Endometrium (tissue), 2 donors: Measurements from ENCODE around the gene HMCN1.
"Not testable (repeated sequence)": the region's sequence is repeated elsewhere in the genome, so short reads cannot be mapped to it uniquely, and the experiment has no call there.

Source experiments
- FAIRE-seq: peaks from 2 replicates; lab custom pipeline; 2012; peaks lifted over from hg19 to GRCh38; lab: Jason Lieb, UNC
- donor health status: control.
- donor health status: control.

Gene HMCN1

DNA sequence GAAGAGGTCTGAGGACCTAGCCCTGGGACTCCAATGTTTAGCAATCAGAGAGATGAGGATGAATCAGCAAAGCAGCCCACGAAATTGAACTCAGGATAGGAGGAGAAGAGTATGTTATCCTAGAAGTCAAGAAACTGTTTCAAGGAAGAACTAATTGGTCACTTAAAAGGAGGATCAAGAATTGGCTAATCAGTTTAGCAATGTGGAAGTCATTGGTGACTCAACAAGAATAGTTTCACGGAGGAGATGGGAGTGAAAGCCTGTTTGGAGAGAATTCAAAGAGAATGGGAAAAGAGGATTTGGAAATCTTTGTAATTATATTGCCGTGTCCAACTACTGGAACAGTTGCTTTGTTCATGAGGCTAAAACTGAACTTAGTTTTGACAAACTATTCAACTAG, 7.4 kb downstream of the HMCN1 start:
- no peak for FAIRE-seq

DNA sequence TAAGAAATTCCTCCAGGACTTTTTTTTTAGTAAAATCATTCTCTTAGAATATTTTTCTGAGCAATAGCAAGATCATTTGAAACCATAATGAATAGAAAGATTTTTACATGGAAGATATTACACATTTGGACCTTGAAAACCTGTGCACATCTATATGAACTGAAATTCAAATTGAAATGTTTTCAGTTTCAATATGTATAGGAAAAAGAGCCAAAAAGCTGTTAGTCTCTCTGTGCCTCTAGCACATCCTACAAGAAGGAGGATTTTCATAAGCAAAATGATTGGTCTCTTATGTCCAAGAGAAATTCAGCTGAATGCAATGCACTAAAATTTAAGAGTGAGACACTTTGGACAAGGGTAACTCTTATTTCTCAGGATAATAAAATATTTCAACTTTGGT, 8.2 kb downstream of the HMCN1 start:
- no peak for FAIRE-seq

DNA sequence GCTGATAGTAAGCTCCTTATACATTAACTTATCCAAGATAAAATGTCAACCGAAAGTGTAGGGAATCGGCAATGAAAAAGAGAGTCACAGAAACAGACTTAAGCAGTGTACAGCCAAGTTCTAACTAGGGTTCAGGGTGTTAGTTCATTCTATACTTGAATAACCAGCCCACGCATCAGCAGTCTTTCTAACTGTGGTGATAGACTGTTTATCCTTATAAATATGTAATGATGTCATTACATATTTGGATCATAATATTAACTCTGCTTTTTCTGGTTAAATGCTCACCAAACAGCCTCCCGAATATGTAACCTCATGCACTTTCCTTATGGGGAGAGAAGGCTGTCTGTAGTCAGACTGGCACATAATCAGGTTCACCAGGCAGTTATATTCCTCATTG, 11.0 kb downstream of the HMCN1 start:
- no peak for FAIRE-seq

DNA sequence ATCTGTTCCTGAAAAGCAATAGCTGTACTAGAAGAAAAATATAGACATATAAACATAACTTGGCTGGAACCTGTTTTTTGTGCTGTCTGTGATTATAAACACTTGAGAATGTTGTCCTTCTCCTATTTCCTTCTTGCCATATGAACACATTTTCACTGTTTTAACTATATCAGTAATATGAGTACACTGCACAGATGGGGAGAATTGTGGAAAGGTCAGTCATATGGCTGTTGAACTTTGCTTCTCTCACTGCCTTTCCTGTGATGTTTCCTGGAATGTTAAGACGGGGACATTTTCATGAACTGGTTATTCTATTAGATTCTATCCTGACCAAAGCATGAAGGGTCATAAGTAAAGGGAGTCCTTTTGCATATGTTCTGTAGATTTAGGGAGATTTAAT, 24.9 kb downstream of the HMCN1 start:
- FAIRE-seq: no peak

DNA sequence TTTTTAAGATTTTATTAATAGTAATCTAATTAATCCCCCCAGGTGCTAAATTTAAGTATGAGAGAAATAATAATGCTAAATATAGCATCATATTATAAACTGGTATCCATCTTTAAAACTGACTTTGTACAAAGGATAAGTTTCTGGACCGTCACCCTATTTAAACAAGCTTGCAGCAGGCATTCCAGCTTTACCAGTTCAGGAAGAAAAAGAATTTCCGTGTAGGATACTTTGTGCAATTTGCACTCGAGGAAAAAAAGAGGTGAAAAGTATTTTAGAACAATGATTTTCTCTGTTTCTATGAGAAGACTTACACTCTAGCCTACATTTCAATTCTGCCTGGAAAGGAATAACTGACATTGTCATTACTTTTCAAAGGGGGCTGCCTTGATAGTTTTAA, 27.6 kb downstream of the HMCN1 start:
- FAIRE-seq: no peak

DNA sequence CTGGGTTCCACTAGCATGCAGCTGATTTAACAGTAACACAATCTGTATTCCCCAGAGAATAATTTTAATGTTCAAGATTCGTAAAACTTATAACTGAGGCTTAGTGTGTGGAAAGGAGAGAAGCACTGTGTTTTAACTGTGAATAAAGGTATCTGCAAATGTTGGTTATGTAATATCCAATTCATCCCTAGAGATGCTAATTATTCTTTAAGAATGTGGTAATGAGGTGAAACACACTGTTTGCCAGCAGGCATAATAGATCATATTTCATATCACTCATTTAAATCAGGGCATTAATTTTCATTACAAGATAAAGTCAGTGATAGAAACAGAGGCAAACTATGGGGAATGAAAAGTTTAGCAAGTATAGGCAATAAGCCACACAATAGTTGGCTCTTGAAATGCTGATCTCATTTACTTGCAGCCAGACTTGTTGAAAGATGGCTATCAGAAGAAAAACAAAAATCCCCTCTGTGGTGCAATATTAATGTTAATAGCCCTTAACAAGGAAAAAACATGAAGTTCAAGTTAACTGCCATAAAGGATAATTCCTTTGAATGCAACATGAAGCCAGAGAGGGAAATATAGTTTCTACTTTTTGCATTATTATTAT, 33.4 kb downstream of the HMCN1 start:
- FAIRE-seq: no peak

DNA sequence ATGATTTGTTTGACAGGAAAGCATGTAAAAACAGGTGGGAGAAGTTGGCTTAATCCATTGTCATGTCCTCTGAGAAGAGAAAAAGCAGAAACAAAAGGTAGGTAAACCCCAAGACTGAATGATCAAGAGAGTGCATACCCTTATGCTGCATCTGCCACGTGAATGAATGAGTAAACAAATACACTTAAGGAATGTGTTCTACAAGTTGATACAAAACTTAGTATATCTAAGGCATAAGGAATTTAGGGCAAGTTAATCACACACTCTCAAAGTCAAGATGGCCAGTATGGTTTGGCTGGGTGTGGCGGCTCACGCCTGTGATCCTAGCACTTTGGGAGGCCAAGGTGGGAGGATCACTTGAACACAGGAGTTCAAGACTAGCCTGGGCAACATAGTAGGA, 34.2 kb downstream of the HMCN1 start:
- FAIRE-seq: no peak

DNA sequence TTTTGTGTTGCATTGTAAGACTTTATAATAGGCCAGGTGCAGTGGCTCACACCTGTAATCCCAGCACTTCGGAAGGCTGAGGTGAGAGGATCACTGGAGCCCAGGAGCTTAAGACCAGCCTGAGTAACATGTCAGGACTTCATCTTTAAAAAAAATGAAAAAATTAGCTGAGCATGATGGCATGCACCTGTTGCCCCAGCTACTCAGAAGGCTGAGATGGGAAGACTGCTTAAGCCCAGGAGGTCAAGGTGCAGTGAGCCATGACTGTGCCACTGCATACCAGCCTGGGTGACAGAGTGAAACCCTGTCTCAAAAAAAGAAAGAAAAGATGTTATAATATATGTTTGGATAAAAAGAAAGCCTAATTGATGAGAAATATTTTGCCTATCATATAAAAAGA, 34.9 kb downstream of the HMCN1 start:
- no peak for FAIRE-seq

DNA sequence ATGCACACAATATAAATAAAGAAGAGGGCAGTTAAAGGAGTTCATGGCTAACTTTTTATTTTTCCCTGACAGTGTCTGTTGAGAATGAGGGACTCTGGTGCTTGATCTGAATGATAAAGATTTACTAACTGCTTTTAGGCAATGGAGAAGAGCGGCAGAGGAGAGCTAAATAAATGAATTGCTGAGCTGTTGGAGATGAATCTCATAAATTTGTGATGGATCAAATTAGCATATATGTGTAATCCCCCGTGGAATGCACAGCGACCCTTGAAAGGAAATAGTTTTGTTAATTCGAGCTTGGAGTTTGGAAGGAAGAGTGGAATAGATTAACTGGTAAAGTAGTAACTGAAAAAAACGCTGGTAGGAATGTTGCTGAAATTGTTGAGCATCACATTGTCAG, 40.2 kb downstream of the HMCN1 start:
- FAIRE-seq: no peak

DNA sequence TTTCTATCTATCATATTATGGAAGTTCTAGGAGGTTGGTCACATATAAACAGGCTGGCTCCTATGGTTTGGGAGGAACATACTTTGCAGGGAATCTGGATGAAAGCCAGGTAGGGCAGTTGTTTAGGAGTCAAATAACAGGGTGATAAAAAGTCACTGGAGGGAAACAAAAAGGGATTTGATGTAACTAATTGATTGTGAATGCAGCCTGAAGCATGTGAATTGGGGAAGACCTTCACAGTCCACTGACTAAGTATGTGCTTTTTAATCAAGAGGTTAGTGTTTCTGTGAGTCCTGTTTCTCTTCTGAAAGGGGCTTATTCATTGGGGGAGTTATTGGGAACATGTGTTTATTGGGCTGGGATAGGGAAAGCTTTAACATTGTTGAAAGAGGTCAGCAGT, 41.3 kb downstream of the HMCN1 start:
- no peak for FAIRE-seq

DNA sequence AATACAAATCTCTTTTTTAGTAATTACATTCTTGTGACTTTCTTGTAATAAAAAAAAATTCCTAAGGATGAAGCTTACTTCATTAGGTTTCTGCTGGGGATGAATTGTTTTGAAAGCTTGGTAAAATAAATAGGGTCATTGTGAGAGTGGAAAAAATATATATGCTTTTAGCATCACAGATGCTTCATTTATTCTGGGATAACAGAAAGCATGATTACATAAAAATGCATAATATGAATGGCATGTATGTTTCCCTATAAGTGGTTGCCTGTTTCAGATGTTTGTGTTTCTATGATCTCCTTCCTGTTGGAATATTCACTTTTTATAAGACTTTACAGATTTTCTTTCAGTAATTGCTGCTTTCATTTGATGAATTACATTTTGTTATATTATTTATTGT, 42.3 kb downstream of the HMCN1 start:
- no peak for FAIRE-seq

DNA sequence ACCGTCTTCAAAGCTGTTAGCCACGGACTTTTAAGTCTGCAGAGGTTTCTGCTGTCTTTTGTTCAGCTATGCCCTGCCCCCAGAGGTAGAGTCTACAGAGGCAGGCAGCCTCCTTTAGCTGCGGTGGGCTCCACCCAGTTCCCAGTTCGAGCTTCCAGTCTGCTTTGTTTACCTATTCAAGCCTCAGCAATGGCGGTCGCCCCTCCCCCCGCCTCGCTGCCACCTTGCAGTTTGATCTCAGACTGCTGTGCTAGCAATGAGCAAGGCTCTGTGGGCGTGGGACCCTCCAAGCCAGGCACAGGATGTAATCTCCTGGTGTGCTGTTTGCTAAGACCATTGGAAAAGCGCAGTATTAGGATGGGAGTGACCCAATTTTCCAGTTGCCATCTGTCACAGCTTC, 49.7 kb downstream of the HMCN1 start:
- FAIRE-seq: not testable (repeated sequence)

DNA sequence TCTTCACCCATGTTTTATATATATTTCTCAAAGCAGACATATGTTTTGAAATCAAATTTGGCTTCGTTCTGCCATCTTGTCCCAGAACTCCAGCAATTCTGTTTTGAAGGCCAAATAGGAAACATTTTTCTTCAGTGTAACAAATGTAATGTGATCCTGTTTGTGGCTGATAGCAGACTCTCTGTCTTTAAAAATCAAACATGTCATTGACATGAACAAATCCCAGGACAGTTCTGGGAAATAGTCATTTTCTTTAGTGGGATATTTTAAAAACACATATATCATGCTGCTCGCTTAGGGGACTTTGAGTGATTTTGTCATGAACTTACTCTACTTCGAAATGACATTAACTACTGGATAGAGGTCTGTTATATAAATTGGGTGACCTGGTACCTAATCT, 51.4 kb downstream of the HMCN1 start:
- no peak for FAIRE-seq

DNA sequence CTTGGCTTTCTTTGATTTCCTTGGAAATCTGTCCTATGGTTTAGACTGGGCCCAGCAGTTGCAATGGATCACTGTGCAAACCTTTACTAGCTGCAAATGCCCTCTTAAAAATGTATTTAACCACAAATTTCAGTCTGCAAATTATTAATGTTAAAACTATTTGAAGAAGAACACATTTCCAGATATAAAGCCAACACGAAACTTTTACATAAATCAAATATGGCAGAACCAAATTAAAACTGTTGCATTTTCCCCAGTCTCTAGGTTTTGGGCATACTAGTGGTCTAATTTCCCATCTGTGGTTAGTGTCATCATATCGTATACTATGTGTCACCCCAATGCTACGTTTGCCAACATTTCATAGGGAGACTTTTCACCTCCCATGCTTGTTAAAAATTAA, 52.3 kb downstream of the HMCN1 start:
- no peak for FAIRE-seq

DNA sequence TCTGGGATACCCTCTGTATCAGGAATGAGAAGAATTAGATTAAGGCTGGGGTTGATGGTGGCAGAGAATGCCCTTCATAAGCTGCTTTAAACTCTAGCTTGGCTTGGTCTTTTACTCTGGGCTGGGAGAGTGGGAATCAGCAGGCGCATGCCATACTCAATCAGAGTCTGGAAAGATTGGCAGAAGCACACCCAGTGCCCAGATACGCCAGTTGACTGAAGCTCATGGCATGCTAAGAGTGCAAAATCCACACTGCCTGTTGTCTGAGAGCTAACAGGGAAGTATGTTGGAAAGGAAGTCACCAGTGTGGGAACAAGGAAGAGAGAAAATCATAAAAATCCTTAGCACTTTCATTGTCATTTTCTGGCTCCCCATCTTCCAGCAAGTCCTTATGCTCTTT, 53.0 kb downstream of the HMCN1 start:
- FAIRE-seq: no peak

DNA sequence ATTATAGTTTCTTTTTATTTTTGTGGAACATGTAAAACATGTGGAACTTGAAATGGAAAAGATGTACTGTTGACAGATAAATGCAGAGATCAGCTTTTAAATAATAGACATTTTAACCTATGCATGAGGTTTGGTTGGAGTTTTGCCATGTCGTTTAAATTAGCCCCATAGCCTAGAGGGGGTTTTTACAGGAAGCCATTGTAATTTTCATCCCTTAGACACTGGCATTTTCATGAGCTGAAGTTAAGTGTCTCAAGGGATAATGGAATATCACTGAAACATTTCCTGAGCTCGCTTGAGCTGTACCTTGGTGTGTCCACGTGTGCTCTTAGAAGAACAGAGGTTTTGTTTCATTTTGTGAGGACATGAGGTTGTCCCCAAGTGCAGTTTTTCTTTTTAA, 54.2 kb downstream of the HMCN1 start:
- FAIRE-seq: no peak

DNA sequence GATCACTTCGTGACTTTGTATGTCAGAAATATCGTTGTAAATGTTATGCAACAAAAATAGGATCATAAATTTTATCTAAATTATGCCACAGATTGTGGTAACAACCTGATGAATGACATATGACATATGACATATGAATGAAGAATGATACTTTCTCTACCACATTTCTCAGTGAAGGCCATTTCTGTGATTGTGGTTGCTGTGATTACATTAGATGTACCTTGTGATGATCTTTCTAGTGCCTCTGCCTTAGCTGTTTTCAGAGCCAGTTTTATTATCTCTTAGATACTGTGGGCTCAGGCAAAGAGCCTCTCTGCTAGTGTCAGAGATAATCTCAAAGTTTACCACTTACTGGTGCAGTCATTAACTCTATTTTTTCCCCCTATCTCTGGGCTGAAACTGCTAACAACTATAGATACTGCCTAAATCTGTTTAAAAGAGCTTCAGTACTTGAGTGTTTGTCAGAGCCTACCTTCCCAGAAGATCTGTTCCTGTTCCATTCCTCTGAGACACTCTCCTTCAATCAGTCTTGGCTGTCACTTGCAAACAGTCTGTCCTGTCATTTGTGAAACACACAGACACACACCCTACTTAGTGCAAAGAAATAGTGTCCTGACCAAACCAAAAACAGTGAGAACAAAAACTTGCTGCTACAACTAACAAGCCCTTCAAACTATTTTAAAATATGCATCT, 55.5 kb downstream of the HMCN1 start:
- FAIRE-seq: no peak

DNA sequence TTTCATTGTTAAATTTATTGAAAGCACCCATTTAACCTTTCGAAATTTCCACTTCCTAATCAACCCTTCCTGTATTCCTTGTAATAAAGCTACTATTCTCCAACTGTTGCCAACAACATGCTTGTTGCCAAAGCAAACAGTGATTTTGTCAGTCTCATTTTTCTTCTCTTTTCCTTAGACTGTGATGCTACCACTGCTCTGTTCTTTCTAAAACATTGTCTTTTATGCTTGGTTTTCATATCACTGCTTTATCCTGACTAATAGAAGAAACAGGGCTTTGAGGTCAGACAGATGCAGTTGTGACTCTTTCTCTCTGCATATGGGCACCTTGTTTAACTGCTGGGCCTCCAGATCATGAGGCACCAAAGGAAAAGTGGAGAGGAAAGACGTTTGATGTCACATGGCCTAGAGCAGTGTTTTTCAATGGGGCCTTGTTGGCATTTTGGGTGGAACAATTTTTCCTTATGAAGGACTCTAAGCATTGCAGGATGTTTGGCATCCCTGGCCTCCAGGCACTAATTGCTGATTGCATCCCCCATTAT, 56.1 kb downstream of the HMCN1 start:
- no peak for FAIRE-seq

DNA sequence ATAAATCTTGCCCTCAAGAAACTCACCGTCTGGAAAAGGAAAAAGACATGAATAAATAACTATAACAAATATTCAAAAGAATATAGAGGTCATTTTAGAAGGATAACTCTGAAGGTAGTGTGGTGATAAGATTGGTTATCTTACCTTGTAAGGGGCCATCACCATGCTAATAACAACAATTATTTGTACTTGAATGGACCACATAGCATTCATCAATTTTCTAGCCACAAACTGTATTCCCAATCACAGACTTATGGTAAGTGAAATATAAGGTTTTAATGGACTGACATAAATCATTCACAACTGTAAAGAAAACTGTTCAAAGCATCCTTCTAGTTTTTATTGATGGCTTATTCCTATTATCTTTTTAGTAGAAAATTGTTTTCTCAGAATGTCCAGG, 57.8 kb downstream of the HMCN1 start:
- FAIRE-seq: no peak

DNA sequence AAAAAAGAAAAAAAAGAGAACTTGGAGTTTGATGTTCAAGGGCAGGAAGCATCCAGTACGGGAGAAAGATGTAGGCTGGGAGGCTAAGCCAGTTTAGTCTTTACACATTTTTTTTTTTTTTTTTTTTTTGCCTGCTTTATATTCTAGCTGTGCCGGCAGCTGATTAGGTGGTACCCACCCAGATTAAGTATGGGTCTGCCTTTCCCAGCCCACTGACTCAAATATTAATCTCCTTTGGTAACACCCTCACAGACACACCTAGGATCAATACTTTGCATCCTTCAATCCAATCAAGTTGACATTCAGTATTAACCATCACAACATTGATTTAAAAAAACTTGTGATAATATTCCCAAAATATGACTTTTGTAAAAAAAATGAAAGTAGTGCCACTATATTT, 60.3 kb downstream of the HMCN1 start:
- FAIRE-seq: not testable (repeated sequence)

DNA sequence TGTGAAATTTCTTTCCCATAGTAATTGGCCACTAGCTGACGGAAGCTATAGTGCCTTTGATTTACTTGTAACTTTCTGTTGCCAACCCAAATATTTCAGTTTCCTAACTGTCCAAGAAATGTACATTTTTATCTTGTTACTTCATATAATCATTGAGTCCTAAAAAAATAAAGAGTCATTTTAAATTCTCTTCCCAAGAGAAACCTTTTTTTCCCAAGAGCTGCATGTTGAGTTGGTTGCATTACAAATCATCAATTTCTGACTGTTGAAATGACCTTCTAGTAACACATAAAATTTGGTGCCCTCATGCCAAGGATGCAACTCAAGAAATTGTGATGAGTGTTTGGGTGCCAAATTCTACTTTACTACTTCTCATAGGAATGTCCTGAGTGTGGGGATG, 61.0 kb downstream of the HMCN1 start:
- FAIRE-seq: no peak

DNA sequence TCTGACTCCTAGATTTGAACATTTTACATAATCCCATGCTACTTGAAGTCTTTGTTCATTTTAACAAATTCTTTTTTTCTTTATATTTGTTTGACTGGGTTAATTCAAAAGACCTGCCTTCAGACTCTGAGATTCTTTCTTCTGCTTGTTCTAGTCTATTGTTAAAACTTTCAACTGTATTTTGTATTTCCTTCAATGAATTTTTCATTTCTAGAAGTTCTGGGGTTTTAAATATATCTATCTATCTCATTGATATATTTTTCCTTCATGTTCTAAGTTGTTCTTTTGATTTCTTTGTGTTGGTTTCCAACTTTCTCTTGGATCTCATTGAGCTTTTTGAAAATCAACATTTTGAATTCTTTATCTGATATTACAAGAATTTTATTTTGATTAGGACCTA, 64.3 kb downstream of the HMCN1 start:
- no peak for FAIRE-seq

DNA sequence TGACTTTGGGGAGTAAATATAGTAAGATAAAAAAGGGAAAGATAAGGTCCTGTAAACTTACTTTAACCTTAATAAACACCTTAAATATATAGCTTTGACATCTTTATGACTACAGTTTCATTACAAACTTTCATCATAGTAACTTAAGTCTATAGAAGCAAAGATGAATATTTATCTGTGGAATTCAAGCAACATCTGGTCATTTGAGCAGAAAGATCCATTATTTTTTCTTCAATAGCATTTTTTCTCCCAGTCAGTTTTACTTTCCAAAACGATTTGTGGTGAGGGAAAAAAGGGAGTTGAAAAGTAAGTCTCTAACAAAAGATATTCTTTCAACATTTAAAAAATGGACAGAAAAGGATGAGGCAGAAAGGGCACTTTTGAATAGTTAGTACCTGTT, 69.0 kb downstream of the HMCN1 start:
- no peak for FAIRE-seq

DNA sequence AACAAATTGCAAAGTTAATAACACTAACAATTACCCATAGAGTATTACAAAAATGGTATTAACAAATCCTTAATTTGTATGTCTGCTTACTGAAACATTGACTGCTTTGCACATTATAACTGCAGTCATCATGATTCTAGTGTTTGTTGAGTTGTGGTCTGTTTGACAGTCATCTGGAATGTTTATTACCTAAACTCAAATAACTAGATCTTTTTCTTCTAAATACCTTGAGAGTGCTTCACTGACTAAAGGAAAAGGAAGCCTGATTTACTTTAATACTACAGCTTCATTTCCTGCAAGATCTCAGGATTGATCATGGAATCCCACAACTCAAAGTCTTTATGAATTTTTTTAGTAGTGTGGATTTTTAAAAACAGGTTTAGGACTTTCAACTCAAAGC, 70.0 kb downstream of the HMCN1 start:
- FAIRE-seq: no peak
